Lower leg skin (tissue), 4 donors: ENCODE measurements around the gene SZRD1. TPM values are rescaled to one million over a fixed set of nuclear protein-coding genes. Genes with fewer than 3 reads are reported as not detected.

Experiments used
- DNase-seq, 2 donors: peaks; one replicate each; pipeline ENCODE4 v3.0.0-alpha.2; 2019; ENCODE audit warnings: low spot score in 2 of 2
- H3K4me3 ChIP-seq: fragments of 200-600 bp; sonication (generic); 2 replicates; pipeline ENCODE4 v1.5.1; 2017; ENCODE audit warnings: mild to moderate bottlenecking, low read depth; ENCODE audit not compliant: poor library complexity, severe bottlenecking
- CTCF ChIP-seq, 3 donors: fragments of 450-650 bp; IDR thresholded peaks; one replicate each; pipeline ENCODE4 v1.5.1; 2016; ENCODE audit warnings: antibody characterized with exemption in 3 of 3, mild to moderate bottlenecking in 3 of 3, moderate library complexity in 2 of 3
- POLR2A ChIP-seq, 2 donors: fragments of 450-650 bp; IDR thresholded peaks; one replicate each; pipeline ENCODE4 v1.6.1; 2016 to 2017; ENCODE audit warnings: antibody characterized with exemption in 2 of 2, mild to moderate bottlenecking in 1 of 2, moderate library complexity in 1 of 2
- WGBS, 2 donors: methylation state at CpG; one replicate each; pipeline ENCODE4 v1.1.5; 2018; 5-methylcytosine and 5-hydroxymethylcytosine counted together
- intact Hi-C: fragments of 100-400 bp; cut with DNase I; formaldehyde crosslinking; loops from one replicate; pipeline ENCODE4 v1.15.0; 2023; ENCODE audit warnings: low total_unique reads
- total RNA-seq, 4 donors: library from RNA; depleted of rRNA; stranded (reverse); fragments of >200 nt; gene quantifications; one replicate each; pipeline ENCODE4 v1.1.0, GENCODE V29; 2016

SZRD1 gene
- total RNA-seq, 4 donors from 2014 or later: 37.8 to 54.0 (median 48.5) TPM

GRCh38 chr1:16383888-16384287 is 16.8 kb downstream of the SZRD1 start:
- H3K4me3 ChIP-seq: no peak overlapping the region
- WGBS, 2 donors: 94% methylated on average over 5 of the region's 5 CpGs
- TF ChIP-seq POLR2A (IDR thresholded peaks at IDR 0.05): no peak
- TF ChIP-seq CTCF (IDR thresholded peaks at IDR 0.05): no peak
- no peak for DNase-seq
- intact Hi-C loops: no loop called here

GRCh38 chr1:16385659-16386453 is 18.8 kb downstream of the SZRD1 start:
- no peak overlapping the region for H3K4me3 ChIP-seq
- 88 to 94% methylated on average over 9 of the region's 9 CpGs for WGBS, 2 donors
- no peak for DNase-seq
- no peak for TF ChIP-seq POLR2A (IDR thresholded peaks at IDR 0.05)
- no peak for TF ChIP-seq CTCF (IDR thresholded peaks at IDR 0.05)
- intact Hi-C loops: no loop called here

- H3K4me3 ChIP-seq: no peak overlapping the region
- 39 to 52% methylated on average over 5 of the region's 5 CpGs for WGBS, 2 donors
- no peak for TF ChIP-seq CTCF (IDR thresholded peaks at IDR 0.05)
- no peak for TF ChIP-seq POLR2A (IDR thresholded peaks at IDR 0.05)
- intact Hi-C loops: no loop called here
- no peak for DNase-seq
These were observed 19.5 kb downstream of the SZRD1 start for GRCh38 chr1:16386454-16387113.

- no peak overlapping the region for H3K4me3 ChIP-seq
- WGBS, 2 donors: 42 to 47% methylated on average over 14 of the region's 14 CpGs
- TF ChIP-seq POLR2A (IDR thresholded peaks at IDR 0.05) (no peak), CTCF (IDR thresholded peaks at IDR 0.05) (no peak)
- no peak for DNase-seq
- intact Hi-C loops: no loop called here
These were observed 20.5 kb downstream of the SZRD1 start for GRCh38 chr1:16387201-16388188.

GRCh38 chr1:16391411-16391810 is 24.4 kb downstream of the SZRD1 start:
- 68 to 74% methylated on average over 3 of the region's 3 CpGs for WGBS, 2 donors
- no peak overlapping the region for H3K4me3 ChIP-seq
- DNase-seq: no peak
- intact Hi-C loops: no loop called here
- TF ChIP-seq CTCF (IDR thresholded peaks at IDR 0.05) (no peak), POLR2A (IDR thresholded peaks at IDR 0.05) (no peak)
